Neural progenitor cell (in vitro differentiated cells): ENCODE data around the gene PTGR3. TPM values are rescaled to one million over a fixed set of nuclear protein-coding genes. Genes with fewer than 3 reads are reported as not detected.

ENCODE experiments used
- DNase-seq: peaks from one replicate; pipeline ENCODE4 v3.0.0-alpha.2; 2016; ENCODE audit warnings: low spot score
- H2AFZ ChIP-seq: fragments of 200-600 bp; sonication (generic); replicated peaks from 2 replicates; pipeline ENCODE4 v1.6.1; 2016; ENCODE audit warnings: antibody characterized with exemption
- H3F3A ChIP-seq: fragments of 200-600 bp; sonication (generic); 2 replicates; pipeline ENCODE4 v1.6.1; 2016; ENCODE audit warnings: antibody characterized with exemption, low read depth
- H3K27ac ChIP-seq: fragments of 200-600 bp; sonication (generic); 2 replicates; pipeline ENCODE4 v1.5.1; 2016; ENCODE audit warnings: mild to moderate bottlenecking
- H3K27me3 ChIP-seq: fragments of 200-600 bp; sonication (generic); 2 replicates; pipeline ENCODE4 v1.6.1; 2016; ENCODE audit warnings: mild to moderate bottlenecking, moderate library complexity
- H3K36me3 ChIP-seq: fragments of 200-600 bp; sonication (generic); 2 replicates; pipeline ENCODE4 v1.5.1; 2016
- H3K4me1 ChIP-seq: fragments of 200-600 bp; sonication (generic); 2 replicates; pipeline ENCODE4 v1.6.1; 2016; ENCODE audit warnings: mixed run types
- H3K4me2 ChIP-seq: fragments of 200-600 bp; sonication (generic); 2 replicates; pipeline ENCODE4 v1.6.1; 2016
- H3K4me3 ChIP-seq: fragments of 200-600 bp; sonication (generic); 2 replicates; pipeline ENCODE4 v1.5.1; 2016
- H3K79me2 ChIP-seq: fragments of 200-600 bp; sonication (generic); 2 replicates; pipeline ENCODE4 v1.6.1; 2016; ENCODE audit warnings: low read depth
- H3K9ac ChIP-seq: fragments of 200-600 bp; sonication (generic); 2 replicates; pipeline ENCODE4 v1.6.1; 2016
- H3K9me3 ChIP-seq: fragments of 200-600 bp; sonication (generic); 2 replicates; pipeline ENCODE4 v1.5.1; 2016; ENCODE audit warnings: low read depth
- H4K20me1 ChIP-seq: fragments of 200-600 bp; sonication (generic); 2 replicates; pipeline ENCODE4 v1.6.1; 2016; ENCODE audit warnings: low read depth
- H3K27ac Mint-ChIP-seq: 3 replicates; pipeline ENCODE4 v1.8.0; 2021; ENCODE audit warnings: mixed read lengths
- H3K27me3 Mint-ChIP-seq: 2 replicates; pipeline ENCODE4 v1.8.0; 2022; ENCODE audit warnings: low read depth, mild to moderate bottlenecking, inconsistent platforms, moderate library complexity, mixed read lengths; ENCODE audit not compliant: insufficient read depth
- H3K36me3 Mint-ChIP-seq: 3 replicates; pipeline ENCODE4 v1.8.0; 2021; ENCODE audit warnings: mixed read lengths
- H3K4me1 Mint-ChIP-seq: 3 replicates; pipeline ENCODE4 v1.8.0; 2021; ENCODE audit warnings: mixed read lengths
- H3K4me3 Mint-ChIP-seq: 3 replicates; pipeline ENCODE4 v1.8.0; 2021; ENCODE audit warnings: mild to moderate bottlenecking, moderate library complexity, mixed read lengths
- H3K9me3 Mint-ChIP-seq: 3 replicates; pipeline ENCODE4 v1.8.0; 2020; ENCODE audit warnings: mixed read lengths
- CTCF ChIP-seq: fragments of 200-600 bp; sonication (generic); IDR thresholded peaks from 2 replicates; pipeline ENCODE4 v1.5.1; 2017; ENCODE audit warnings: antibody characterized with exemption, mild to moderate bottlenecking
- EZH2 ChIP-seq: fragments of 200-600 bp; sonication (generic); IDR thresholded peaks from 2 replicates; pipeline ENCODE4 v1.6.1; 2017; ENCODE audit warnings: antibody characterized with exemption, mild to moderate bottlenecking, moderate library complexity
- EZH2phosphoT487 ChIP-seq: fragments of 200-600 bp; sonication (generic); IDR thresholded peaks from 2 replicates; pipeline ENCODE4 v1.6.1; 2017; ENCODE audit warnings: antibody characterized with exemption
- total RNA-seq: library from RNA; depleted of rRNA; stranded (reverse); fragments of >200 nt; gene quantifications from 2 replicates; pipeline ENCODE4 v1.2.3, GENCODE V29; 2015; ENCODE audit warnings: low replicate concordance

PTGR3 gene
- total RNA-seq, 1 donor from 2014 or later, result 13.0 TPM

DNA sequence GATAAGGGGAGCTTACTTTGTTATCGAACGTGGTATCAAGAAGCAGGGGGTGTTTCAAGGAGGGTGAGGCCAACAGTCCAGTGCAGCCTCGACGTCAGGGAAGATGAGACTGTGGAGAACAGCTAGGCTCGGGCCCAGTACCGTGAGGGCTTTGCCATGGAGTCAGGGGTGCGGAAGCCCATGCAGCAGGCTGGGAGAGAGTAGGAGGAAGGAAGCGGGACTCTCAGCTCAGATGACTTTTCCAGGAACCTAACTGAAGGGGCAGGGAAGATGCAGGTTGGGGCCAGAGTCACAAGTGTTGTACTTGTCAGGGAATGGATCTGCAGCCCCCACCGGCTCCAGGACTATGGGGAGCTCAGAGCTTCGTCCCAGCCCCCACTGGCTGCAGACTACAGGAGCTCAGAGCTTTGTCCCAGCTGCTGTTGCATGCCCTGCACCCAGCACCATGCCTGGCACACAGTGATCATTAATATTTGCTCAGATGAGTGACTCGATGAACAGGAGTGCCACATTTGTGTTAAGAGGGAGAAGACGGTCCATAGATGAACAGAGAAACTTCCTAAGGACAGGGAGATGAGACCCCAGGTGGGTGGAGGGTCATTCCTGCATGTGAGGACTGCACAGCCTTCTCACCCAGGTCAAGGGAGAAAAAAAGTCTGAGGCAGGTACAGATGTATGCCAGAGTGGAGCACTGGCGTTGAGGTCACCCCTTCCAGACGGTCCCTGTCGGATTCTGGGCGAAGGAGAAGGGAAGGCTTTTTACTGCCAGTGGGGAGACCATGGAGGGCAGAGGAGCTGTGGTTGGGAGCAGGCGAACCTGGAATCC, 36.4 kb downstream of the PTGR3 start:
- H3K4me1 Mint-ChIP-seq, result peaks cover 4% of the 10 kb centered on the region
- Histone ChIP-seq H3K9me3 (no peaks in the 10 kb centered on the region), H3K4me3 (no peak overlapping the region), H3K27ac (no peak overlapping the region), H3F3A (no peaks in the 10 kb centered on the region), H3K4me1 (peaks cover 4% of the 10 kb centered on the region), H3K9ac (no peak overlapping the region), H3K36me3 (no peaks in the 10 kb centered on the region), H2AFZ (peak overlapping the region; percentile 47), H3K4me2 (no peak overlapping the region), H3K79me2 (no peaks in the 10 kb centered on the region), H4K20me1 (no peaks in the 10 kb centered on the region), H3K27me3 (no peaks in the 10 kb centered on the region)
- no peak overlapping the region for H3K4me3 Mint-ChIP-seq
- H3K27me3 Mint-ChIP-seq, result peaks cover 3% of the 10 kb centered on the region
- H3K9me3 Mint-ChIP-seq, result no peaks in the 10 kb centered on the region
- no peaks in the 10 kb centered on the region for H3K36me3 Mint-ChIP-seq
- H3K27ac Mint-ChIP-seq, result no peak overlapping the region
- TF ChIP-seq CTCF, result no peak
- TF ChIP-seq EZH2phosphoT487, result no peak
- TF ChIP-seq EZH2, result no peak
- no peak for DNase-seq

DNA sequence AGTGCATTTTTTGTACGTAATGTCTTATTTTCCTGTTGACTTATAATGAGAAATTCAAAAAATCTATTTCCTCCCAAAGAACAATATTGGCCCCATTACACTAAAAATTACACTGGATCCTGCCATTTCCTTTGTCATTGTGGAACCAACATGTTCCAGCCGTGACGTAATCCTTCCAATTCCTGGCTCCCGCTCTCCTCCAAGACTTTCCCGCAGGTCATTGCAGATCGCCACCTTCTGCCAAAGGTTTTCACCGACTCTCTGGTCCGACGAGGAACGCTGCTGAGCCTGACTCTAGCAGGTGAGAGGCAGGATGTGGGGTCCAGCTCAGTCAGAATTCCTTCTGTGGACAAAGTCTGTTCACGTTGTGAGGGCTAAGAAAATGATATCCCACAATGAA, 38.0 kb downstream of the PTGR3 start:
- peaks cover 4% of the 10 kb centered on the region for H3K4me1 Mint-ChIP-seq

GRCh38 chr18:75170022-75170789, 38.7 kb downstream of the PTGR3 start:
- no peak overlapping the region for H3K27ac ChIP-seq
- no peak overlapping the region for H3K4me3 Mint-ChIP-seq
- H3K4me3 ChIP-seq, result no peak overlapping the region
- no peaks in the 10 kb centered on the region for H3K9me3 ChIP-seq
- peak; percentile 9 for TF ChIP-seq CTCF
- no peak for TF ChIP-seq EZH2
- no peak overlapping the region for H2AFZ ChIP-seq
- peaks cover 4% of the 10 kb centered on the region for H3K4me1 ChIP-seq
- no peaks in the 10 kb centered on the region for H3K36me3 ChIP-seq
- H3K4me1 Mint-ChIP-seq, result peaks cover 4% of the 10 kb centered on the region
- H3K36me3 Mint-ChIP-seq, result no peaks in the 10 kb centered on the region
- no peaks in the 10 kb centered on the region for H3F3A ChIP-seq
- no peak for DNase-seq
- no peaks in the 10 kb centered on the region for H3K9me3 Mint-ChIP-seq
- no peak overlapping the region for H3K4me2 ChIP-seq
- H3K9ac ChIP-seq, result no peak overlapping the region
- H3K27me3 Mint-ChIP-seq, result peaks cover 3% of the 10 kb centered on the region
- no peak overlapping the region for H3K27ac Mint-ChIP-seq
- no peaks in the 10 kb centered on the region for H3K27me3 ChIP-seq
- H4K20me1 ChIP-seq, result no peaks in the 10 kb centered on the region
- no peaks in the 10 kb centered on the region for H3K79me2 ChIP-seq

More for the DNA sequence above, 38.0 kb downstream of the PTGR3 start:
- Mint-ChIP-seq H3K27me3 (peaks cover 3% of the 10 kb centered on the region), H3K27ac (peak overlapping the region; percentile 30), H3K4me3 (no peak overlapping the region), H3K36me3 (no peaks in the 10 kb centered on the region), H3K9me3 (no peaks in the 10 kb centered on the region)
- Histone ChIP-seq H3K4me3 (no peak overlapping the region), H3K36me3 (no peaks in the 10 kb centered on the region), H3K4me2 (no peak overlapping the region), H3F3A (no peaks in the 10 kb centered on the region), H3K27me3 (no peaks in the 10 kb centered on the region), H3K9ac (no peak overlapping the region), H2AFZ (no peak overlapping the region), H3K9me3 (no peaks in the 10 kb centered on the region), H4K20me1 (no peaks in the 10 kb centered on the region), H3K27ac (no peak overlapping the region), H3K79me2 (no peaks in the 10 kb centered on the region), H3K4me1 (peaks cover 4% of the 10 kb centered on the region)
- DNase-seq, result no peak
- TF ChIP-seq EZH2, result no peak
- no peak for TF ChIP-seq EZH2phosphoT487
- TF ChIP-seq CTCF, result no peak
